GM18858 (cell line): ENCODE data around the gene BLCAP.

Experiments used
- ATAC-seq: cut with Tn5 transposase; IDR thresholded peaks from one replicate; pipeline ENCODE4 v1.9.1; 2021; ENCODE audit not compliant: unreplicated experiment

Gene BLCAP

DNA sequence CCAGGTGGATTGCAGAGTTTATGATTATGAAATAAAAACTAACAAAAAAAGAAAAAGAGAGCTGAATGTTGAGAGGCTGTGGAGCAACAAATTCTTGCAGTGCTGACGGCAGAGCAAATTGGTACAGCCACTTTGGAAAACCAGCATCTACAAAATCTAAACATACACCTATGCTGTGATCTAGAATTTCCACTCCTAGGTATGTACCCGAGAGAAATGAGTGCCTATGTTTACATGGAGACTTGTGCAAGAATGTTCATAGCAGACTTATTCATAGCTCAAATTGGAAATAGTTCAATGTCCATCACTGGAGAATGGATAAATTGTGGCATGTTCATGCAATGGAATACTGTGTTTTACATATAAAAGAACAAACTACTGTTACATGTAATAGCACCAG lies 3.0 kb upstream of the BLCAP start:
- no peak for ATAC-seq

DNA sequence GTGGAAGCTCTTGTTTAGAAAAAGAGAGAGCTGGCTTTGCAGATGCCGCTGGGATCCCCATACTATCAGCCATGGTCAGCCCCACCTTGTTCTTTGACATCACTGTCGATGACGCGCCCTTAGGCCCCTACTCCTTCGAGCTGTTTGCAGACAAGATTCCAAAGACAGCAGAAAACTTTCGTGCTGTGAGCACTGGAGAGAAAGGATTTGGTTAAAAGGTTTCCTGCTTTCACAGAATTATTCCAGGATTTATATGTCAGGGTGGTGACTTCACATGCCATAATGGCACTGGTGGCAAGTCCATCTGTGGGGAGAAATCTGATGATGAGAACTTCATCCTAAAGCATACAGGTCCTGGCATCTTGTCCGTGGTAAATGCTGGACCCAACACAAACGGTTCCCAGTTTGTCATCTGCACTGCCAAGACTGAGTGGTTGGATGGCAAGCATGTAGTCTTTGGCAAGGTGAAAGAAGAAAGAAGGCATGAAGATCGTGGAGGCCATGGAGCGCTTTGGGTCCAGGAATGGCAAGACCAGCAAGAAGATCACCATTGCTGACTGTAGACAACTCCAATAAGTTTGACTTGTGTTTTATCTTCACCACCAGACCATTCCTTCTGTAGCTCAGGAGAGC lies 2.4 kb upstream of the BLCAP start:
- ATAC-seq, result no peak

GRCh38 chr20:37529214-37529967 lies 1.7 kb upstream of the BLCAP start:
- no peak for ATAC-seq

DNA sequence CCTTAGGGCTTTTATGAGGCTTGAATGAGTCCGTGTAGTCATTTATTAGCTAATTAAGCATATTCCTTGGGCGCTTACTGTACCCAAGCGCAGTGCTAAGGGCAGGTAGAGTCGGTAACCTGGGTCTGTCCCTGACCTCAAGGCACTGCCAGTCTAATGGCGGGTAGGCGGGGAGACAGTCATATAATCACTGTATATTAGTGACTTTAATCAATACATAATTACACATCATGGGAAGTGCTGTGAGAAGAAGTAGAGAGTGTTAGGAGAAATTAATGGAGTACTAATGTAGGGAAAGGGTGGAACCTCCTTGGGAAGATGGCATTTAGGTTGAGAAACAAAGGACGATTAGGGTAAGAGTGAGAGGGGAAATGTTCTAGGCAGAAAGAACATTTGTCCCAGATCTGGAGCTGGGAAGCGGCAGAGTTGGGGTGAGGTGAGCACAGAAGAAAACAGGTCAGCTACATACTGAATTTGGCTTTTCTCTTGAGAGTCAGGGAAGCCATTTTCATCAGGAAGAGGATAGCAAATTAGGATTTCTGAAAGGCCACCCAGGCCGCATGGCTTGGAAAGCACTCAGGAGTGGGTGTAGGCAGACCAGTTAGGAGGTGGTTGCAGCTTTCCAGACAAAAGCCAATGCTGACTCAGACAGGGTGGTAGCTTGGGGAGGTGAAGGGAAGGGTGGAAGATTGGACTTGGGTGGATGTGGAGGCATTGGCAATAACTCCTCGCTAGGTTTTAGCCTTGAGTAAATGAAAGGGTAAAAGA lies 954 bp upstream of the BLCAP start:
- ATAC-seq, result no peak

GRCh38 chr20:37526839-37527637 lies 638 bp downstream of the BLCAP start:
- no peak for ATAC-seq

DNA sequence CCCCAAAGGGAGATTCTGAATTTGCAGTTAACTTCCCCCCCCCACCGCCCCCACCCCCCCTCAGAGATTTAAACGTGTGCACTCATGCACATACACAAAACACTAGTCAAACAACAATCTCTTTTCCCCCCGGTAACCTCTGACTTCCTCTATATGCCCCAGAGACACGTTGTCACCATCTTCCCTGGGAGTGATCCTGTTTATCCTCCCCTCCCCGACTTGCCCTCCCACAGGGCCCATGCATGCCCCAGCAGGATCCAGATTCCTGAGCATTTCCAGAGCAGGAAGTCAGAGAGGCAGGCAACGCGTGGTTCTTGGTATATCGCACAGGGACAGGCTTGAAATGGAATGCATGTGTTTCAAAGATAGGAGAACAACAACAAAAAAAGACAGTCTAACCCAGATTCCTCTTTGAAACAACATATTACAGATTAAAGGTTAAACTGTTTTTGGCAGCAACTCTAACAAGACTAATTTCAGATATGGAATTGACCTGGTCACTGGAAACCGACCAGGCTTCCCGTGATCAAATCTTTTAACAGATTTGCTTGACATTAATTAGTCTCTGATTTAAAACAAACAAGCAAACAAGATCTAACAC lies 1.3 kb downstream of the BLCAP start:
- no peak for ATAC-seq

DNA sequence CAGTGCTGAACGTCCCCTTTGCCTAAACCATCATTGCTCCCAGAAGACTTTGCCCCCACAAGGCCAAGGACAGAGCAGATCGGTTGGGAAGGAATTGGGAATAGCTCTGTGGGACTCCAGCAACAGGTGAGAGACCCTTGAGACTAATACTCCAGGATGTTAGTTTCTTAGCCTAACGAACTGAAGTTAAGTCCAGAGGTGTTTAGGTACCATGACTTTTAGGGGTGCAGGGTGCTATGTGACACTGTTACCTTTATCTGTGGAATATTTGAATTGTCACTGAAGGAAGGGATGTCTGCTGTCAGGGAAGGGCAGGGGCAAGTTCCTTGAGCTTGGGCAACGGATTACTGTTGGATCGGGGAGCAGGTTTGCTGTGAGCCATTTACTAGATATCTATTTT lies 1.9 kb downstream of the BLCAP start:
- ATAC-seq, result no peak

GRCh38 chr20:37524859-37525708 lies 2.6 kb downstream of the BLCAP start:
- no peak for ATAC-seq

DNA sequence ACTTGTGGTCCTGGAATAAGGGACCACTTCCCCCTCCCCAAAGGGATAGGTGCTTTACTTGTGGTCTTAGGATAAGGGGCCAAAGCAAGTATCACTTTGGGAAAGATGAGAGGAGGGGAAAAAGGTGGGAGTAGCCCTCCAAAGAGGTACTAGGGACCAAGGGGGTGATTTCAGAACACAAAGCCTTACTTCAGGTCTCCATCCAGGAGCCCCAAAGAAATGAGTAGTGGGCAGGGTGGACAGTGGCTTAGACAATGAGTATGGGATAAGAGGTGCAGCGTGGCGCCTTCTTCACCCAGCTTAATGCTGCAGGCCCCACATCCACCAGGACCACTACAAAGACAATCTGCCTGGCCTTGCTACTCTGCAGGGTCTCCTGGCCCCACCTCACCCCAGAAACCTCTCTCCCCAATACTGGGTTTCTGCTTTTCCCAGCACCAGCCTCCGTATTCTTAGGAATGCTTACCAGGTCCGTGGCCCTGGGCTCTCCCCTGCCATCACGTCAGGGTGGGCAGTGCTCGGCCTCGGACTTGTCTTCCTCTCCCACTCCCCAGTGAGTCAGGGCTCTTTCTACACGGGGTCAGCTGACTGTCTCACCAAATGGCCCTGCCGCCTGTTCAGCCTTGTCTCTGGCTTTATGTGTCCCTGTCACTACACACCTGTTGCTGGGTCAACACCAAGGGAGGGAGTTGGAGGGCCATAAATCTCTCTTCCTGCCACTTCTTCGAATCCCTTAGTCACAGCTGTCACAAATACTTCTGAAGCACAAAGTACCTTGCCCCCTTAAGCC lies 3.6 kb downstream of the BLCAP start:
- ATAC-seq, result no peak

GRCh38 chr20:37523012-37523391 lies 4.7 kb downstream of the BLCAP start:
- ATAC-seq, result no peak

DNA sequence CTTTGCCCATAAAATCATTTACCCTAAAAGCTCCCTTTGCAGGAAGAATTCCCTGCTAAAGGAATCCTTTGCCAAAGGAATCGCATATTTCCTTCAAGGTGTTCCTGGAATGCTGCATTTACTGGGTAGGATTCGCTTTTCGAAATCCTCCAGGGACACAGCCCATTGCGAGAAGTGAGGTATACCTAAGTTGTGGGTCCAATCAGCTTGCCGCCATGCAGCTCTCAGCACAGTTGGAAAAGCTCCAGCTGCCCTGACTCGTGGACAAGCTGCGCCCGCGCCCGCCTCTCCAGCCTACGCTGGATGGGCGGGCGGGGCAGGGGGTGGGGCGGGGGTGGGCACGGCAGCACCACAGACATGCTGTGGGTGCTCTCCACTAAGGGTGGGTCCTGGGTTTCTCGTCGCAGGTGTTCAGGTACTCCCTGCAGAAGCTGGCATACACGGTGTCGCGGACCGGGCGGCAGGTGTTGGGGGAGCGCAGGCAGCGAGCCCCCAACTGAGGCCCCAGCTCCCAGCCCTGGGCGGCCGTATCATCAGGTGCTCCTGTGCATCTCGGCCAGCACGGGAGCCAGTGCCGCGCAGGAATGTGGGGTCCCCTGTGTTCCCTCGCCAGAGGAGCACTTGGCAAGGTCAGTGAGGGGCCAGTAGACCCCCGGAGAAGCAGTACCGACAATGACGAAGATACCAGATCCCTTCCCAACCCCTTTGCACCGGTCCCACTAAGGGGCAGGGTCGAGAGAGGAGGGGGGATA lies 5.2 kb downstream of the BLCAP start:
- no peak for ATAC-seq

DNA sequence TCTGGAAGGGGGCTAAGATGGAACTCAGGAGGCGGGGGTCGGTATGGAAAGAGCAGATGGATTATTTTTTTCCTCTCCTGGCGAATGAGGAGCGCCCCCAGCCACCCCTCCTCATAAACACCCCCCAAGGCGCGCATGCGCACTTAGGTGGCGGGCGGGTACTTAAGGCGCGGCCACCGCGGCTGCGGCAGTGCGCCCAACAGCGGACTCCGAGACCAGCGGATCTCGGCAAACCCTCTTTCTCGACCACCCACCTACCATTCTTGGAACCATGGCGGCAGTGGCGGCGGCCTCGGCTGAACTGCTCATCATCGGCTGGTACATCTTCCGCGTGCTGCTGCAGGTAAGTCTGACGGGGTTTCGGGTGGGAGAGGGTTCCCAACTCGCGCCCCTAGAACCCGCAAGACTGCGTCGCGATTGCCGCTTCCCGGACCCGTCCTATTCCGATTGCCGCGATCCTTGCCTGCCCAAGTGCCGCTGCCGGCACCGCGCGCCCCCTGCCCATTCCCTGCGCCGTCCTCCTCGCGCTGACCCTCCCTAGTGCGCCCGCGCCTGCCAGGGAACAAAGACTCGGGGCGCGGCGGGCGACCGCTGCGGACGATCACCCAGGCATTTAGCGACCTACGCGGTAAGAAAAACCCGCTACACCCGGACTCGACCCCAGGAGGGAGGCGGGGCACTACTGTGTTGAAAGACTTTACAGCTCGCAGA lies 6.5 kb downstream of the BLCAP start, which contains the start of gene NNAT:
Gene NNAT (plus strand): TSS at position 190 of the 711 bp plus-strand sequence. CDS start 82 bp downstream, at position 272.
- no peak for ATAC-seq

DNA sequence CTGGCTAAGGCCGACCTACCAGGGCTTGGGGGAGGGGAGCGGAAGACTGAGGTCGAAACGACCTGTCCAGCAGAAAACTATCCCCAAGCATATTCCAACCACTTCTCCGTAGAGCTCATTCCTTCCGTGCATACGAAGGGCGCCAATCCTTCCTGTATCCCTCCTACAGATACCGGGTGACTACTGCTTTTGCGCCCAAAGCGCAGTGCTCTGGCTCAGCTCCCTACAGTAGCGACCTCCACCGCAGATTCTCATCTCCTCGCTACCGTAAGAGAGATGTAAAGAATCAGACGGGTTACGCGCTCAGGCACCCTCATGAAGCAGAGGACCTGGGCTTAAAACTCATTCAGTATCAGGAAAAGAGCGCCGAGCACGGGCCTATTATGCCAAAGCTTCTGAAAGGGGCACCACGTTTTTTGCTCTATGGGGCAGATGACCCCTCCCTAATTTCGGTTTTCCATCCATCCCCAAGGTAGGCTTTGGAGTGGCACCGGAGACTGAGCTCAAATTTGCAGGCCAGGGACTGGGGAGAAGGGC lies 7.2 kb downstream of the BLCAP start:
- ATAC-seq, result no peak

DNA sequence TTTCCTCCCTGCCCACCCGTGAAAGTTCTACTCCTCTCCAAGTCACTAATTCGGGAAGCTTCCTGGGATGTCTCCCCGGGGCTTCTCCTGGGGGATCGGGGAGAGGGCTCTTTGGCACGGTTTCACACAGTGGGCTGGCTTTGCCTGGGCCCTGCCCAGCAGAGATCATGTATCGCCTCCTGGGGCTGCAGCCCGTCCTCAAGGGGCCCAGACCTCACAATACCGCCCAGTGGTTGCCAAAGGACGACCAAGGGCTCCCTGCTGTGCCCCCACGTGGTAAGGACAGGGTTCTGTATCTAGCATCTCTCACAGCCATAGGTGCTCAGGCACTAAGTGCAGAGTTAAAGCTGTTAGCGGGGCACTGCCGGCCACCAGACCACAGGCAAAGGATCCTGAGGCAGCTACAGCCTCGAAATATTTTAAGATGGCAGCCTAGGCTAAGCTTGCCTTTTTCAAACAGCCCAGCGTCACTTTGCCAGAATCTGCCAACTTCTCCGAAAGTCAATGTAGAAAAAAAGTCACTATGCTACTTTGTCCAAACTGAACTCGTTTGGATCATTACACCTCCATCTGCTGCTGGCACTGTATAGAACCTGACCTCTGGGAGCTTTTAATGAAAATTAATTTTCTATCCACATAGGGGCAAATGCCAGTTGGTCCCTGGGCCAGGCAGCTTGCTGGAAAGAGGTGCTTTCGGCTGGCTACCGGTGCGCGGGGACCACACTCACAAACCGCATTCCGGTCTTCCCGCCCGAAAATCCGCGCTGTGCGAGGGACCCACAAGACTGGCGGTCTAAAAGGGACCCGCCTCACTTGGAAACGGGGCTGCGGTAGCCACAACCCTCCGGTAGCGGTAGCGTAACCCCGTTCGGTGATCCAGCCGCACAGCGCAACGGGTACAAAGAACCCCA lies 7.9 kb downstream of the BLCAP start:
- no peak for ATAC-seq

DNA sequence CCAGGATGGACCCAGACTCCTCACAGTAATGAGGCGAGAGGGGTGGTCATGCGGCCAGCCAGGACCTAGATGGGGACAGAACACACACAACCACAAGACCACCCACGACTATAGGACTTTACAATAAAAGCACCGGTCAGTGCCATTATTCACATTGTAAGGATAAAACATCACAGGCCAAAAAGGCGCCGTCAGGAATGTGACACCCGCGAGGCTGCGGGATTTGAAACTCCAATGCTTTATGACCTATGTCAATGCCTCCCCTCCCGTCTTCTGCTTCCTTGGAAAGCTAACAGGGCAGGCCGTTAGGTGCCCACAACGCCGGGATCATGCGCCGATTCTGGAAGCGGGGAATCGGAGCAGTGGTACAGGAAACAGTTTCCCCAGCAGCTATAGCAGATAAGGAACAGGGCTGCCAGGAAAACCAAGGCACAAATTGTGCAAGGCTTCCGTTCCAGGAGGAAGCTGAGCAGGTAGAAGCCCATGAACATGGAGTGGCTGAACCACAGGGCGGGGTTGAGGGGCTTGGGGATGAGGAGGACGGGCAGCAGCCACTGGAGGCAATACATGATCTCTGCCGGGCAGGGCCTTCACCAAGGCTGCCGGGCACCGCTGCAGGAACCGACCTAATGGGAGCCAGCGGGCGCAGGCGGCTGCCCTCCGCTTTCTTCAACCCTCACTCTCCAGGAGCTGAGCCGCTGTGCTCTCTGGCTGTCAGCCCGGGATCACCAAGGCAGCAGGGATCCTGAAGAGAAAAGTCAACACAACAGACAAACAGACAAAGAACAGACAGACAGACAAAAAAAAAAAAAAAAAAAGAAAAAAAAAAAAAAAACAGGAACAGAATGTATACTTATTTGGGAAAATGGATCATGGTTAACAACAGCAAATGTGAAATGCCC lies 8.8 kb downstream of the BLCAP start:
- no peak for ATAC-seq
